ENCODE results near the gene CROCC2.

The CROCC2 gene

DNA sequence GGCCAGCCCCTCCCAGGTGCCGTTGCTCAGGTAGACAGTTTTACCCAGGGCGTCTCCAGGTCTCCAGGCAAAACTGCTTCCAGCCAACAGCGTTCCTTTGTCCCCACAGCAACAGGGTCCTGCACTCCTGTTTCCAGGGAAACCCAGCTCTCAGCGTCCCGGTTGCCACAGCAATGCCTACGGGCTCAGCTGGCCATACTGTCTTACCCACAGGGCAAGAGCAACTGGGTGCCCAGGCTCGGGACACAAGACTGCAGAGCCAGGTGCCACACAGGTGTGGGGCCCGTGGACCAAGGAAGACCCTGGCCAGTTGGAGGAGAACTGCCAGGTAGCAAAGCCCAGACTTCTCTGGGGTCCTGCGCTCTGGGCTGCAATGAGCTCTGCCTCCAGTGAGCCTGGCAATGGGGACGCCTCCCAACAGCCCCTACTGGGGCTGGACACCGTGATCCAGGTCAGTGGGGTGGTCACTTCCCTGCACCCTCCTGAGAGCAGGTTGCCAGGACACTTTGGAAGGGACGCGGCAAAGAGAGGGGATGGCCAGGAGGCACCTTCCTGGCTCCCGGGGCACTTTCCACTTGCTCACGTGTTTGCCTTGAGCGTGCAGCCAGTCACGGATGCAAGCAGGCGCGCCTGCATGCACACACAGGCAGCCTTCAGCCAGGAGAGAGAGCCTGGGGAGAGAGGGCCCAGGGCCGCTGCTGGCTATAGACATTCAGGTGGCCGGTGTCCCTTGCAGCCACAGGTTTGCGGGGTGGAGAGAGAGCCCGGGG lies at the start of gene CROCC2:
Gene CROCC2 (plus strand): TSS at position 196 of the 770 bp plus-strand sequence. CDS start 178 bp downstream, at position 374.
- H3K27me3 ChIP-seq (replicated peaks; ENCODE audit: control insufficient read depth, insufficient read depth, low read length) = peaks cover 1% of the 10 kb centered on the region
- DNase-seq (ENCODE audit: extremely low read depth, insufficient read length) = no peak
- H3K4me3 ChIP-seq (replicated peaks; ENCODE audit: low read depth, low read length) = no peak within 1 kb of the TSS
- no peaks in the 10 kb centered on the region for H3K36me3 ChIP-seq (ENCODE audit: control insufficient read depth, insufficient read depth, low read length)
- TF ChIP-seq, protein P1, sequence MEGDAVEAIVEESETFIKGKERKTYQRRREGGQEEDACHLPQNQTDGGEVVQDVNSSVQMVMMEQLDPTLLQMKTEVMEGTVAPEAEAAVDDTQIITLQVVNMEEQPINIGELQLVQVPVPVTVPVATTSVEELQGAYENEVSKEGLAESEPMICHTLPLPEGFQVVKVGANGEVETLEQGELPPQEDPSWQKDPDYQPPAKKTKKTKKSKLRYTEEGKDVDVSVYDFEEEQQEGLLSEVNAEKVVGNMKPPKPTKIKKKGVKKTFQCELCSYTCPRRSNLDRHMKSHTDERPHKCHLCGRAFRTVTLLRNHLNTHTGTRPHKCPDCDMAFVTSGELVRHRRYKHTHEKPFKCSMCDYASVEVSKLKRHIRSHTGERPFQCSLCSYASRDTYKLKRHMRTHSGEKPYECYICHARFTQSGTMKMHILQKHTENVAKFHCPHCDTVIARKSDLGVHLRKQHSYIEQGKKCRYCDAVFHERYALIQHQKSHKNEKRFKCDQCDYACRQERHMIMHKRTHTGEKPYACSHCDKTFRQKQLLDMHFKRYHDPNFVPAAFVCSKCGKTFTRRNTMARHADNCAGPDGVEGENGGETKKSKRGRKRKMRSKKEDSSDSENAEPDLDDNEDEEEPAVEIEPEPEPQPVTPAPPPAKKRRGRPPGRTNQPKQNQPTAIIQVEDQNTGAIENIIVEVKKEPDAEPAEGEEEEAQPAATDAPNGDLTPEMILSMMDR (IDR thresholded peaks at IDR 0.05; ENCODE audit: insufficient read depth, low read length, poor library complexity, severe bottlenecking) = no peak

DNA sequence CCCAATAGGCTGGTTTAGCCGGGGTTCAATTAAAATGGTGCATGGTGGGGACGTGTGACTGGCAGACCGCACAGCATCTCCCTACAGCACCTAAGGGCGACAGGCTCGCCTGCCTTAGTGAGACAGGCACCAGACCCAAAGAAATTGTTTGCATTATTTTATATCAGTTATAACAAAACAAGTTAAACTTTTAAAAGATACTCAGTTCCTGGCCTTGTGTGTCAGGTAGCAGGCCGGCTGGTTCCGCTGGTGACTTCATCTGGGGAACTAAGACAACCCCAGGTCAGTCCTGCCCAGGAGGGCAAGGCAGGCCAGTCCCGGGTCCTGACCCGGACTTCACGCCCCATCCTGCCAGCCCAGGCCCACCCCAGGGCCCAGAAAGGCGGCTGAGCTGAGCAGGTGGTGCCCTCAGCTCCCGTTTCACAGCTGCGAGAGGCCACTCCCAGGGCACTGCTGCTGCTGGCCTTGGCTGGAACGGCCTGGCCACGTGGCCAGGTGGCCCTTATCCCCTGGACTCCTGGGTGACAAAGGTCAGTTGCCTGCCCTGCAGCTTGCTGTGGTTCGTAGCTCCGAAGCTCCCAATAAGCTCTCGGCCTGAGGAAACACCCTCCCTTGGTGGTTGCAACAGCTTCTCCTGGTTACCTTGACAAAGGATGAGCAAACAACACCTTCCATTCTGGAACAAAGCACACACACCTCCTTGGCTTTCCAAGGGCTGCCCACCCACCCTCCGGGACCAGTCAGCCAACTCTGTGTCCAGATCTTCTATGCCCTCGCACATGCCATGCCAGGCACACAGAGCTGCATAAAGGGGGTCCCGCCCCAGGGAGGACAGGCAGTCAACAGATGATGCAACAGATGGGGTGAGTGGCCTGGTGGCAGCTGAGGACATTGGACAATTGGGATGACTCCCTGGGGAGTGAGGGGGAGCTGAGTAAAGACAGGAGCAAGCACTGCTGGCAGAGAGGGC lies 48.8 kb upstream of the CROCC2 start:
- no peaks in the 10 kb centered on the region for H3K36me3 ChIP-seq (ENCODE audit: control insufficient read depth, insufficient read depth, low read length)
- DNase-seq (ENCODE audit: extremely low read depth, insufficient read length) = no peak
- TF ChIP-seq, protein P1 (IDR thresholded peaks at IDR 0.05; ENCODE audit: insufficient read depth, low read length, poor library complexity, severe bottlenecking) = no peak
- H3K27me3 ChIP-seq (replicated peaks; ENCODE audit: control insufficient read depth, insufficient read depth, low read length) = peaks cover 2% of the 10 kb centered on the region
- H3K4me3 ChIP-seq (replicated peaks; ENCODE audit: low read depth, low read length) = no peak overlapping the region

DNA sequence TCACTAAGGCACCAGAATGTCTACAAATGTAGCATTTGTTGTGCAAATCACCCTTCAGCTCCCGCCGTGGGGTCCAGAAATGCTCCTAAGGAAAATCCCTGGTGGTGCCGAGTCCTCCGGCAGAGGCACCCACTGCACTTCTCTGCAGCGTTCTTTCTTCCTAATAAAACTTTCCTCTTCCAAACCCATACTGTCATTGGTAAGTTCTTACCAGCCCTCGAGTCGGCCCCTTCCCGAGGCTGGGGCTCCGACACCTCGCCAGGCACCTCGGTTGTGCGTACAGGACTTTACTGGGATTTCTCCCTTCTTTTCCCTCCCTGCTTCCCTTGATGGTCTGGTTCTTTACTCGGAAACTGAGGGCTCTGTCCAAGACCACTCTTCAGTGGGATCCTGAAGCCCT lies 47.8 kb upstream of the CROCC2 start:
- peaks cover 2% of the 10 kb centered on the region for H3K27me3 ChIP-seq (replicated peaks; ENCODE audit: control insufficient read depth, insufficient read depth, low read length)
- TF ChIP-seq, protein P1 (IDR thresholded peaks at IDR 0.05; ENCODE audit: insufficient read depth, low read length, poor library complexity, severe bottlenecking) = no peak
- DNase-seq (ENCODE audit: extremely low read depth, insufficient read length) = no peak
- H3K4me3 ChIP-seq (replicated peaks; ENCODE audit: low read depth, low read length) = no peak overlapping the region
- H3K36me3 ChIP-seq (ENCODE audit: control insufficient read depth, insufficient read depth, low read length) = no peaks in the 10 kb centered on the region

DNA sequence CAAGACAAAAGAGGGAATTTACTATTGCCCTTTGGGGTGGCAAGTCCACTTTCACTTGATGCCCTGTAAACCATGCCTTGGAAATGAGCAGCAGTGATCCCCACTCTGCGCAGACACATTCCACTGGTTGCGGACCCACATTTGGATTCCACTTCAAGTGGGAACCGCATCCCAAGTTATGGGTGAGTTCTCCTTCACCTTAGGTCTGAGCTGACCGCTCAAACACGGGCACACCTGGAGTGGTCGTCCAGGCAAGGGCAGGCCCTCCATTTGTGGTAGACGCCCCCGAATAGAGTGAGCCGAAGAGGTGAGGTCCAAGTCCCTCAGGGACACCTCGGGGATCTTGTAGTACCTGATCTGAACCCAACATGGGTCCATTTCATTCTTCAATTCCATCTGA lies 47.3 kb upstream of the CROCC2 start:
- TF ChIP-seq, protein P1 (IDR thresholded peaks at IDR 0.05; ENCODE audit: insufficient read depth, low read length, poor library complexity, severe bottlenecking) = no peak
- no peaks in the 10 kb centered on the region for H3K36me3 ChIP-seq (ENCODE audit: control insufficient read depth, insufficient read depth, low read length)

DNA sequence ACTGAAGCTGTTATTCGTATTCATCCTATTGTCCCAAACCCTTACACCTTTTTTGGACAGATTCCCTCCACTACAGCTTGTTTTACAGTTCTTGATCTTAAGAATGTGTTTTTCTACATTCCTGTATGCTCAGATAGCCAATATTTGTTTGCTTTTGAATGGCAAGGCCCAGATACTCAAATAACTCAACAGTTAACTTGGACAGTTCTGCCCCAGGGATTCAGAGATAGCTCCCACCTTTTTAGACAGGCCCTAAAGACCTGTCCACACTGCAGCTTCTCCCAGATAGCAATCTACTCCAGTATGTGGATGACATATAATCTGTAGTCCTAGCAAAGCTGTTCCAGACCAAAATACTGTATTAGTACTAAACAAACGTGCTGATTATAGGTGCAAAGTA lies 44.6 kb upstream of the CROCC2 start:
- Histone ChIP-seq H3K27me3 (replicated peaks; ENCODE audit: control insufficient read depth, insufficient read depth, low read length) (peaks cover 2% of the 10 kb centered on the region), H3K36me3 (ENCODE audit: control insufficient read depth, insufficient read depth, low read length) (no peaks in the 10 kb centered on the region), H3K4me3 (replicated peaks; ENCODE audit: low read depth, low read length) (no peak overlapping the region)
- no peak for DNase-seq (ENCODE audit: extremely low read depth, insufficient read length)
- TF ChIP-seq, protein P1 (IDR thresholded peaks at IDR 0.05; ENCODE audit: insufficient read depth, low read length, poor library complexity, severe bottlenecking) = no peak

More for the DNA sequence above, 47.3 kb upstream of the CROCC2 start:
- Histone ChIP-seq H3K4me3 (replicated peaks; ENCODE audit: low read depth, low read length) (no peak overlapping the region), H3K27me3 (replicated peaks; ENCODE audit: control insufficient read depth, insufficient read depth, low read length) (peaks cover 2% of the 10 kb centered on the region)
- no peak for DNase-seq (ENCODE audit: extremely low read depth, insufficient read length)
